ENCODE measurements around the gene INTS1.

INTS1 gene

DNA sequence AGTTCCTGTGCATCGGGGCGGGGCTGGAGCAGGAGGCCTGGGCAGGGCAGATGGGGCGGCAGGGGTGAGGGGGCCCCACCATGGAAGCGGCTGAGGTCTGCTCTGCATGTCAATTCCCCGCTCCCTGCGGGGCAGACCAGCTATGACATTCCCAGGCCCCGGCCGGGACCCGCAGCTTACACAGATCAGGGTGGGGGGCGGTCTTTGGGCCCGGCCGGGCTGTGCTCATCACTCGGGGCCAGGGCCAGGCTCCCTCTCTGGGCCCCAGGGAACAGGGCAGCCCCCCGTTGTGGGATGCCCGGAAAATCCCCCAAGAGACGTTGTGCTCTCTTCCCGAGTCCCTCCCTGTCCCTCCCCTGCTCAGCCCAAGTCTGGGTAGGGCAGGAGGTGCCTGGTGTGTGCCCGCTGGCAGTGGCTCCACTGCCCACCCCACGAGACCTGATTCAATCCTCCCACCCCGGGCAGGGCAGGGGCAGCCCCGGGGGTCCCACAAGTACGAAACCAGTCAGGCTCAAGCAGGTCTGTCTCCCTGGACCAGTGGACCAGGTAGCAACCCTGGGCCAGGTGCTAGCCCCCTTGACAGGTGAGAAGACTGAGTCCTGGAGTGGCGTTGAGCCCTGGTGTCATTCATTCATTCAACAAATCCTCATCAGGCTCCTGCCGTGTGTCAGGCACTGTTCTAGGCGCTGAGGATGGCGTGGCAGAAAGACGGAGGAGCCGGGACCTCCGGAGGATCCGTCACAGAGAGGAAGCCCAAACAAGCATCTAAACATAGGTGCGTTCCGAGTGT lies 73.9 kb downstream of the INTS1 start:
- DNase-seq = no peak

GRCh38 chr7:1428941-1429501 lies 75.2 kb downstream of the INTS1 start:
- no peak for DNase-seq

- DNase-seq = no peak
Measured at GRCh38 chr7:1427064-1427657, 77.0 kb downstream of the INTS1 start.

DNA sequence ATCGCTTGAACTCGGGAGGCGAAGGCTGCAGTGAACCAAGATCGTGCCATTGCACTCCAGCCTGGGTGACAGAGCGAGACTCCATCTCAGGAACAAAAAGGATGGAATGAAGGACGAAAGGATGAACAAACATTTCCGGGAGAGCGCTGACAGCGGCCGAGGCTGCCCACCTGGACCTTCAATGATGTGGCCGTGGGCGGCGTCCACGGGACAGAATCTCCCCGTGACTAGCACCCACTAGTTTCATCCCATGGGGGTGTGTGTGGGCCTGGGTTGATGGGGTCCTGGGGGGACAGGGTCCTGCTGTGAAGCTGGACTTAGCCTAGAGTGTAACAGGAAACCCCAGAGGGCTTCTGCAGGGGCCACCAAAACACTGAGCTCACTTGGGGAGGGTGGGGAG lies 77.7 kb downstream of the INTS1 start:
- no peak for DNase-seq

DNA sequence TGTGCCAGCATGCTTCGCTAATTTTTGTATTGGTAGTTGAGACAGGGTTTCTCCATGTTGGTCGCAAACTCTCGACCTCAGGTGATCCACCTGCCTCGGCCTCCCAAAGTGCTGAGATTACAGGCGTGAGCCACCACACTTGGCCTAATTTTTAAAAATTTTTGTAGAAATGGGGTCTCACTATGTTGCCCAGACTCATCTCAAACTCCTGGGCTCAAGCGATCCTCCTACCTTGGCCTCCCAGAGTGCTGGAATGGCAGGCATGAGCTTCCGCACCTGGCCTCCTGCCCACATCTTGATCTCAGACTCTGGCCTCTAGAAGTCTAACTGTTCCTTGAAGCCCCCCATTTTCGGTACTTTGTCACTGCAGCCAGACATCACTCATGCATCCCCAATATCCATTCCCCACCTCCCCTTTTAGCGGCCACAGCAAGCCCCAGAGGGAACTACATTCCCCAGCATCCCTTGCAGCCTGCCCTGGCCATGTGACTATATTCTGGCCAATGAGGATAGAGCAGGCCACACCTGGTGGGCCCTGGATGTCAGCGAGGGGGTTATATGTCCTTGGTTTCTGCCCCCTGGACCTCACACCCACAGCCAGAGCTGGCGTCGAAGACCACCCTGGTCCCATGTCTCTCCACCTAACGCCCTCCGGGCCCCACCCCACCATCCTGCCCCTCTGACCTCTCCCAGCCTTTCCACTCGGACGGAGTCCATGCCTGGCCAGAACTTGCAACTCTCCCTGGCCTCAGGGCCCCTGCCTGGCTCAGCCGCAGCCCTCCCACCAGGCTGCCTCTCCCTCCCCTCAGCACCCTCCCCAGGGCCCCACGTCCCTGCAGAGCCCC lies 78.7 kb downstream of the INTS1 start:
- no peak for DNase-seq

DNA sequence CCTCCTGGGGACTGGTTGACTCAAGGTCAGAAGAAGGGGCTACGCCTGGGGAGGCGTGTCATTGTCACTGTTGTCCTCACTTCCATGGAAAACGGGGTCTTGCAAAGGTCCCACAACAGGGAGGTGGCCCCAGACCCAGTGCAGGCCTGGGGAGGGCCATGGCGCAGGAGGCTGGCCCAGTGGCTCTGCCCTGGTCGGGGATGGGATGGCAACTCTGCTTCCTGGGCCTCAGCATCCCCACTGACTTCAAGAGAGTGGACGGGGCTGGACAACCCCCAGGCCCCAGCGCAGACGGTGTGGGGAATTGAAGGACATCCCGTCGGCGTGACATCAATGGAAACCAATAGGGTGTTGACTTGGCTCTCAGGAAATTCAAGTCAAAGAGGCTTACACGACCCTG lies 80.1 kb downstream of the INTS1 start:
- DNase-seq = no peak

DNA sequence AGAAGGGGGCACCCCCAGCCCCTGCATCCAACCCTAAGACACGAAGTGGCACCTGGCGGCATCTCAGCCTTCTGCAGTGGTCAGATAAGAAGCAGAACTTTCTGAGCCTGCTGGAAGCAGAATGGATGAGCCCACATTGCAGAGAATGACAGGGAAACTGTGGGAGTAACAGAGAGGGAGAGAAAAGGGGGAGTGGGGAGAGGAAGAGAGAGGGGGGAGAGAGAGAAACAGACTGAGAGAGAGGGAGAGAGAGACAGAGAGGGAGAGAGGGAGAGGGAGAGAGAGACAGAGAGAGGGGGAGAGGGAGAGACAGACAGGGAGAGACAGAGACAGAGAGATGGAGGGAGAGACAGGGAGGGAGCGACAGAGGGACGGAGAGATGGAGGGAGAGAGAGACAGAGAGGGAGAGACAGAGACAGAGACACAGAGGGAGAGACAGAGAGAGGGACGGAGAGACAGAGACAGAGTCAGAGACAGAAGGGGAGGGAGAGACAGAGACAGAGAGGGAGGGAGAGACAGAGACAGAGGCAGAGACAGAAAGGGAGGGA lies 80.9 kb downstream of the INTS1 start:
- DNase-seq = no peak

DNA sequence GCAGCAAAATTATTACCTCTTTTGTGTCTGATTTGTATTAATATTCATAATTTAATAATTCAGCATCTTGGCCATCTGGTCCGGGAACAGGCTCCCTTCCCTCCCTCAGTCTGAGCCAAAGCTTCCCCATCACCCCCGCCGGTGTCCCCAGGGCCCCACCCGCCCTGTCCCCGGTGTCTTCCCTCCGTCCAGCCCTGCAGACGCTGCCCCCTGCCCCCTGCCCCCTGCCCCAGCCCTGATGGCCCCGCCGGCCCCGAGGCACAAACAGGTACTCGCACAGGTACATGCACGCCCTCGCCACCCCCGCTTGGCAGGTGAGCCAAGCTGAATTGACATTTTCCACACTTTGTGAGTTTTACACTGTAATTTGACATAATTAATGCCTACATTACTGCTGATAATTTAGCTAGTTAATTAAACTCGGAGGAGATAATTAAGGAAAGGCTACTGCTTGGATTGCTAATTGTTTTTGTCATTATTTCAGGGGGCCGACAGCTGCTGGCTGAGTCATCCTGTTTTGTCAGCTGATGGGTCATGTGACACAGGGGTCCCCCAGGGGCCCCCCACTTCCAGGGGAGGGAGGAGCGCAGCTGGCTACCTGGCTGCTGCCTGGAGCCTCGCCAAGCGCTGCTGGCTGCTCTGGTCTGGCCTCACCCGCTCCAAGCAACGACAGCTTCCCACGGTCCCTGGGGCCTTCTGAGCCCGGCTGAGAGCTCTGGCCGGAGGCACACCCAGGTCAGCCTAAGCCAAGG lies 81.5 kb downstream of the INTS1 start:
- DNase-seq = no peak

GRCh38 chr7:1421946-1422345 lies 82.2 kb downstream of the INTS1 start:
- no peak for DNase-seq

- DNase-seq = no peak
Measured at GRCh38 chr7:1421020-1421790, 83.0 kb downstream of the INTS1 start.

Data from suppressor macrophage treated with lipopolysaccharide for 1 hour (primary cell).